SK-N-SH treated with all-trans-retinoic acid at 6 μM for 48 hours (cell line): ENCODE measurements around the gene CCDC14.
"Not testable (repeated sequence)": the region's sequence is repeated elsewhere in the genome, so short reads cannot be mapped to it uniquely, and the experiment has no call there.

Experiments
- ATAC-seq: fragments of 200-7000 bp; cut with Tn5 transposase; 3 replicates; pipeline ENCODE4 v1.9.1; 2020; ENCODE audit warnings: mild to moderate bottlenecking, moderate library complexity
- ARNTL ChIP-seq: fragments of 450-650 bp; formaldehyde crosslinking; IDR thresholded peaks from 2 replicates; pipeline ENCODE4 v1.5.0; 2020; ENCODE audit warnings: low read depth, mild to moderate bottlenecking, moderate library complexity, borderline replicate concordance
- BACH2 ChIP-seq: fragments of 250-450 bp; sonication (Bioruptor Pico); IDR thresholded peaks from 2 replicates; pipeline ENCODE4 v1.9.0; 2021; ENCODE audit warnings: mild to moderate bottlenecking, borderline replicate concordance
- CREB5 ChIP-seq: fragments of 250-450 bp; sonication (Bioruptor Pico); IDR thresholded peaks from 2 replicates; pipeline ENCODE4 v1.5.1; 2020; ENCODE audit warnings: low read depth, mild to moderate bottlenecking, moderate library complexity
- CSDC2 ChIP-seq: fragments of 250-450 bp; sonication (Bioruptor Pico); IDR thresholded peaks from 2 replicates; pipeline ENCODE4 v1.5.0; 2020; ENCODE audit warnings: mild to moderate bottlenecking, moderate library complexity
- CSRNP3 ChIP-seq: fragments of 250-450 bp; sonication (Bioruptor Pico); IDR thresholded peaks from 2 replicates; pipeline ENCODE4 v1.5.1; 2021; ENCODE audit warnings: mild to moderate bottlenecking, moderate library complexity
- ESRRG ChIP-seq: fragments of 250-450 bp; sonication (Bioruptor Pico); IDR thresholded peaks from 2 replicates; pipeline ENCODE4 v1.6.1; 2021; ENCODE audit warnings: mild to moderate bottlenecking
- GLIS3 ChIP-seq: fragments of 250-450 bp; sonication (Bioruptor Pico); IDR thresholded peaks from 2 replicates; pipeline ENCODE4 v1.5.0; 2020; ENCODE audit warnings: mild to moderate bottlenecking, moderate library complexity
- ISL1 ChIP-seq: fragments of 250-450 bp; sonication (Bioruptor Pico); IDR thresholded peaks from 2 replicates; pipeline ENCODE4 v2.1.2; 2022; ENCODE audit warnings: mild to moderate bottlenecking, moderate library complexity
- OSR1 ChIP-seq: fragments of 250-450 bp; sonication (Bioruptor Pico); IDR thresholded peaks from 2 replicates; pipeline ENCODE4 v1.8.0; 2022; ENCODE audit warnings: moderate library complexity, mild to moderate bottlenecking, inconsistent platforms
- POU6F1 ChIP-seq: fragments of 250-450 bp; sonication (Bioruptor Pico); IDR thresholded peaks from 2 replicates; pipeline ENCODE4 v1.8.0; 2021; ENCODE audit warnings: low read depth, mild to moderate bottlenecking, moderate library complexity, borderline replicate concordance
- PPARA ChIP-seq: fragments of 250-450 bp; sonication (Bioruptor Pico); IDR thresholded peaks from 2 replicates; pipeline ENCODE4 v1.5.0; 2020; ENCODE audit warnings: mild to moderate bottlenecking, borderline replicate concordance
- RARB ChIP-seq: fragments of 250-450 bp; sonication (Bioruptor Pico); IDR thresholded peaks from 2 replicates; pipeline ENCODE4 v1.8.0; 2021; ENCODE audit warnings: mild to moderate bottlenecking, moderate library complexity
- SNAI2 ChIP-seq: fragments of 250-450 bp; sonication (Bioruptor Pico); IDR thresholded peaks from 2 replicates; pipeline ENCODE4 v1.5.0; 2020; ENCODE audit warnings: mild to moderate bottlenecking, moderate library complexity
- TOX ChIP-seq: fragments of 250-450 bp; sonication (Bioruptor Pico); IDR thresholded peaks from 2 replicates; pipeline ENCODE4 v1.8.0; 2021; ENCODE audit warnings: mild to moderate bottlenecking, moderate library complexity, borderline replicate concordance
- TSHZ2 ChIP-seq: fragments of 250-450 bp; sonication (Bioruptor Pico); IDR thresholded peaks from 2 replicates; pipeline ENCODE4 v1.5.0; 2020; ENCODE audit warnings: mild to moderate bottlenecking, moderate library complexity
- ZFP3 ChIP-seq: fragments of 250-450 bp; sonication (Bioruptor Pico); IDR thresholded peaks from 2 replicates; pipeline ENCODE4 v1.5.0; 2020; ENCODE audit warnings: mild to moderate bottlenecking, moderate library complexity
- ZFP30 ChIP-seq: fragments of 450-650 bp; formaldehyde crosslinking; IDR thresholded peaks from 2 replicates; pipeline ENCODE4 v1.5.0; 2022; ENCODE audit warnings: mild to moderate bottlenecking, moderate library complexity
- ZNF565 ChIP-seq: fragments of 450-650 bp; formaldehyde crosslinking; conservative IDR thresholded peaks from 2 replicates; pipeline ENCODE4 v1.5.0; 2020; ENCODE audit warnings: low read depth, mild to moderate bottlenecking, moderate library complexity
- ZNF8 ChIP-seq: fragments of 450-650 bp; formaldehyde crosslinking; IDR thresholded peaks from 2 replicates; pipeline ENCODE4 v1.5.0; 2020; ENCODE audit warnings: mild to moderate bottlenecking, moderate library complexity

Gene CCDC14

GRCh38 chr3:123890991-123891390 is 70.0 kb downstream of the CCDC14 start:
- ATAC-seq: not testable (repeated sequence)

- ATAC-seq: not testable (repeated sequence)
These were observed 70.9 kb downstream of the CCDC14 start for GRCh38 chr3:123890162-123890561.

- ATAC-seq: no peak
- no peak for TF ChIP-seq PPARA (CRISPR knock-in tag)
- no peak for TF ChIP-seq CREB5
- no peak for TF ChIP-seq ZNF565 (CRISPR knock-in tag)
- TF ChIP-seq RARB (CRISPR knock-in tag): no peak
- no peak for TF ChIP-seq CSDC2 (CRISPR knock-in tag)
- TF ChIP-seq OSR1 (CRISPR knock-in tag): no peak
- TF ChIP-seq BACH2 (CRISPR knock-in tag): no peak
- TF ChIP-seq SNAI2 (CRISPR knock-in tag): no peak
- TF ChIP-seq POU6F1 (CRISPR knock-in tag): no peak
- TF ChIP-seq ZNF8 (CRISPR knock-in tag): no peak
- no peak for TF ChIP-seq TSHZ2
- no peak for TF ChIP-seq ESRRG (CRISPR knock-in tag)
- no peak for TF ChIP-seq ZFP3
- TF ChIP-seq ISL1 (CRISPR knock-in tag): no peak
- TF ChIP-seq ZFP30 (CRISPR knock-in tag): no peak
- no peak for TF ChIP-seq GLIS3 (CRISPR knock-in tag)
- no peak for TF ChIP-seq CSRNP3 (CRISPR knock-in tag)
These were observed 76.0 kb downstream of the CCDC14 start for GRCh38 chr3:123884993-123885392.

GRCh38 chr3:123884203-123884831 is 76.7 kb downstream of the CCDC14 start, which contains the start of gene MYLK:
Gene MYLK (minus strand): TSS chr3:123884332. CDS start chr3:123793841, 90,491 bp downstream.
- ATAC-seq: peak; percentile 99
- TF ChIP-seq ESRRG (CRISPR knock-in tag) (no peak), GLIS3 (CRISPR knock-in tag) (no peak), TOX (CRISPR knock-in tag) (no peak), TSHZ2 (no peak), ARNTL (CRISPR knock-in tag) (no peak), ZFP30 (CRISPR knock-in tag) (no peak)
- TF ChIP-seq, all 23 proteins: peak for 0
